Limb (tissue), 2 donors: ENCODE data around the gene GPR132.

ENCODE experiments used
- DNase-seq, 2 donors: peaks; one replicate each; pipeline ENCODE4 v3.0.0-alpha.2; 2016; ENCODE audit errors: extremely low spot score in 2 of 2

GPR132 gene

GRCh38 chr14:105061428-105062047 is 3.7 kb downstream of the GPR132 start:
- peak in 1 of 2 donors; percentile 49 for DNase-seq

- peak in 1 of 2 donors; percentile 63 for DNase-seq
Observed at GRCh38 chr14:105060751-105061427, 4.3 kb downstream of the GPR132 start.

- no peak for DNase-seq
Observed at GRCh38 chr14:105059925-105060565, 5.2 kb downstream of the GPR132 start.

GRCh38 chr14:105059035-105059924 is 6.0 kb downstream of the GPR132 start:
- DNase-seq = peak in 1 of 2 donors; percentile 58

- no peak for DNase-seq
Observed at GRCh38 chr14:105058521-105059034, 6.7 kb downstream of the GPR132 start.

- no peak for DNase-seq
Observed at GRCh38 chr14:105056303-105056831, 8.9 kb downstream of the GPR132 start.

- no peak for DNase-seq
Observed at GRCh38 chr14:105055736-105056302, 9.4 kb downstream of the GPR132 start.

GRCh38 chr14:105055334-105055733 is 9.9 kb downstream of the GPR132 start:
- DNase-seq = no peak

GRCh38 chr14:105053996-105054395 is 11.2 kb downstream of the GPR132 start:
- DNase-seq = no peak

- no peak for DNase-seq
Observed at GRCh38 chr14:105053421-105053820, 11.8 kb downstream of the GPR132 start.

- DNase-seq = no peak
Observed at GRCh38 chr14:105052110-105052458, 13.1 kb downstream of the GPR132 start.

GRCh38 chr14:105051182-105052109 is 13.8 kb downstream of the GPR132 start:
- DNase-seq = no peak

- DNase-seq = peak in 1 of 2 donors; percentile 46
Observed at GRCh38 chr14:105050551-105050897, 14.7 kb downstream of the GPR132 start.

GRCh38 chr14:105049753-105050550 is 15.3 kb downstream of the GPR132 start:
- no peak for DNase-seq

GRCh38 chr14:105047283-105048016 is 17.8 kb downstream of the GPR132 start:
- no peak for DNase-seq

GRCh38 chr14:105046891-105047282 is 18.3 kb downstream of the GPR132 start:
- no peak for DNase-seq

GRCh38 chr14:105045710-105046326 is 19.4 kb downstream of the GPR132 start:
- peak; percentile 89 to 93 for DNase-seq

- no peak for DNase-seq
Observed at GRCh38 chr14:105043641-105044040, 21.6 kb downstream of the GPR132 start.
